ENCODE data around the gene STARD5.

DNA sequence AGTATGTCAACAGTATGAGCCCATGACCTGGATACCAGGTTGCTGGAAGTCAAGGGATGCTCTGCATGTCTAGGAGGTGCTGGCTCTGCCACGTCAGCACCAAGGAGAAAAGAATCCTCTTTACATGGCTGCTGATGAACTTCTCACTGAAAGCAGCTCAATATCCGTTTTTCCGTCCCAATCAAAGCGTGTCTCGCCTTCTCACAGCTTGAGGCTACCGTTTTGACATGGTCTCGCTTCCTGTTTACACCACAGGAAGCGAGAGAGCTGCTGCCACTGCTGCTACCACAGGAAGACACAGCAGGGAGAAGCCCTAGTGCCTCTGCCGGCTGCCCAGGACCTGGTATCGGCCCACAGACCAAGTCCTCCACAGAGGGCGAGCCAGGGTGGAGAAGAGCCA lies 27.3 kb downstream of the STARD5 start:
- TF ChIP-seq, protein P1, sequence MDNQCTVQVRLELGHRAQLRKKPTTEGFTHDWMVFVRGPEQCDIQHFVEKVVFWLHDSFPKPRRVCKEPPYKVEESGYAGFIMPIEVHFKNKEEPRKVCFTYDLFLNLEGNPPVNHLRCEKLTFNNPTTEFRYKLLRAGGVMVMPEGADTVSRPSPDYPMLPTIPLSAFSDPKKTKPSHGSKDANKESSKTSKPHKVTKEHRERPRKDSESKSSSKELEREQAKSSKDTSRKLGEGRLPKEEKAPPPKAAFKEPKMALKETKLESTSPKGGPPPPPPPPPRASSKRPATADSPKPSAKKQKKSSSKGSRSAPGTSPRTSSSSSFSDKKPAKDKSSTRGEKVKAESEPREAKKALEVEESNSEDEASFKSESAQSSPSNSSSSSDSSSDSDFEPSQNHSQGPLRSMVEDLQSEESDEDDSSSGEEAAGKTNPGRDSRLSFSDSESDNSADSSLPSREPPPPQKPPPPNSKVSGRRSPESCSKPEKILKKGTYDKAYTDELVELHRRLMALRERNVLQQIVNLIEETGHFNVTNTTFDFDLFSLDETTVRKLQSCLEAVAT (IDR thresholded peaks at IDR 0.05): no peak
- TF ChIP-seq SMAD3 (CRISPR knock-in tag; conservative IDR thresholded peaks at IDR 0.05) (no peak), HMG20B (CRISPR knock-in tag; IDR thresholded peaks at IDR 0.05) (no peak), CBX3 (IDR thresholded peaks at IDR 0.05; ENCODE audit: borderline replicate concordance in 1 of 2, low read length in 2 of 2) (no peak), ZNF780A (CRISPR knock-in tag; IDR thresholded peaks at IDR 0.05) (no peak)
- TF ChIP-seq, protein P2, sequence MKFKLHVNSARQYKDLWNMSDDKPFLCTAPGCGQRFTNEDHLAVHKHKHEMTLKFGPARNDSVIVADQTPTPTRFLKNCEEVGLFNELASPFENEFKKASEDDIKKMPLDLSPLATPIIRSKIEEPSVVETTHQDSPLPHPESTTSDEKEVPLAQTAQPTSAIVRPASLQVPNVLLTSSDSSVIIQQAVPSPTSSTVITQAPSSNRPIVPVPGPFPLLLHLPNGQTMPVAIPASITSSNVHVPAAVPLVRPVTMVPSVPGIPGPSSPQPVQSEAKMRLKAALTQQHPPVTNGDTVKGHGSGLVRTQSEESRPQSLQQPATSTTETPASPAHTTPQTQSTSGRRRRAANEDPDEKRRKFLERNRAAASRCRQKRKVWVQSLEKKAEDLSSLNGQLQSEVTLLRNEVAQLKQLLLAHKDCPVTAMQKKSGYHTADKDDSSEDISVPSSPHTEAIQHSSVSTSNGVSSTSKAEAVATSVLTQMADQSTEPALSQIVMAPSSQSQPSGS (CRISPR knock-in tag; IDR thresholded peaks at IDR 0.05): no peak
- TF ChIP-seq, protein P3, sequence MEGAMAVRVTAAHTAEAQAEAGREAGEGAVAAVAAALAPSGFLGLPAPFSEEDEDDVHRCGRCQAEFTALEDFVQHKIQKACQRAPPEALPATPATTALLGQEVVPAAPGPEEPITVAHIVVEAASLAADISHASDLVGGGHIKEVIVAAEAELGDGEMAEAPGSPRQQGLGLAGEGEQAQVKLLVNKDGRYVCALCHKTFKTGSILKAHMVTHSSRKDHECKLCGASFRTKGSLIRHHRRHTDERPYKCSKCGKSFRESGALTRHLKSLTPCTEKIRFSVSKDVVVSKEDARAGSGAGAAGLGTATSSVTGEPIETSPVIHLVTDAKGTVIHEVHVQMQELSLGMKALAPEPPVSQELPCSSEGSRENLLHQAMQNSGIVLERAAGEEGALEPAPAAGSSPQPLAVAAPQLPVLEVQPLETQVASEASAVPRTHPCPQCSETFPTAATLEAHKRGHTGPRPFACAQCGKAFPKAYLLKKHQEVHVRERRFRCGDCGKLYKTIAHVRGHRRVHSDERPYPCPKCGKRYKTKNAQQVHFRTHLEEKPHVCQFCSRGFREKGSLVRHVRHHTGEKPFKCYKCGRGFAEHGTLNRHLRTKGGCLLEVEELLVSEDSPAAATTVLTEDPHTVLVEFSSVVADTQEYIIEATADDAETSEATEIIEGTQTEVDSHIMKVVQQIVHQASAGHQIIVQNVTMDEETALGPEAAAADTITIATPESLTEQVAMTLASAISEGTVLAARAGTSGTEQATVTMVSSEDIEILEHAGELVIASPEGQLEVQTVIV (CRISPR knock-in tag; IDR thresholded peaks at IDR 0.05; ENCODE audit: borderline replicate concordance): no peak
- TF ChIP-seq, protein P4, sequence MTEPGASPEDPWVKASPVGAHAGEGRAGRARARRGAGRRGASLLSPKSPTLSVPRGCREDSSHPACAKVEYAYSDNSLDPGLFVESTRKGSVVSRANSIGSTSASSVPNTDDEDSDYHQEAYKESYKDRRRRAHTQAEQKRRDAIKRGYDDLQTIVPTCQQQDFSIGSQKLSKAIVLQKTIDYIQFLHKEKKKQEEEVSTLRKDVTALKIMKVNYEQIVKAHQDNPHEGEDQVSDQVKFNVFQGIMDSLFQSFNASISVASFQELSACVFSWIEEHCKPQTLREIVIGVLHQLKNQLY (CRISPR knock-in tag; conservative IDR thresholded peaks at IDR 0.05): no peak
- TF ChIP-seq, protein P5, sequence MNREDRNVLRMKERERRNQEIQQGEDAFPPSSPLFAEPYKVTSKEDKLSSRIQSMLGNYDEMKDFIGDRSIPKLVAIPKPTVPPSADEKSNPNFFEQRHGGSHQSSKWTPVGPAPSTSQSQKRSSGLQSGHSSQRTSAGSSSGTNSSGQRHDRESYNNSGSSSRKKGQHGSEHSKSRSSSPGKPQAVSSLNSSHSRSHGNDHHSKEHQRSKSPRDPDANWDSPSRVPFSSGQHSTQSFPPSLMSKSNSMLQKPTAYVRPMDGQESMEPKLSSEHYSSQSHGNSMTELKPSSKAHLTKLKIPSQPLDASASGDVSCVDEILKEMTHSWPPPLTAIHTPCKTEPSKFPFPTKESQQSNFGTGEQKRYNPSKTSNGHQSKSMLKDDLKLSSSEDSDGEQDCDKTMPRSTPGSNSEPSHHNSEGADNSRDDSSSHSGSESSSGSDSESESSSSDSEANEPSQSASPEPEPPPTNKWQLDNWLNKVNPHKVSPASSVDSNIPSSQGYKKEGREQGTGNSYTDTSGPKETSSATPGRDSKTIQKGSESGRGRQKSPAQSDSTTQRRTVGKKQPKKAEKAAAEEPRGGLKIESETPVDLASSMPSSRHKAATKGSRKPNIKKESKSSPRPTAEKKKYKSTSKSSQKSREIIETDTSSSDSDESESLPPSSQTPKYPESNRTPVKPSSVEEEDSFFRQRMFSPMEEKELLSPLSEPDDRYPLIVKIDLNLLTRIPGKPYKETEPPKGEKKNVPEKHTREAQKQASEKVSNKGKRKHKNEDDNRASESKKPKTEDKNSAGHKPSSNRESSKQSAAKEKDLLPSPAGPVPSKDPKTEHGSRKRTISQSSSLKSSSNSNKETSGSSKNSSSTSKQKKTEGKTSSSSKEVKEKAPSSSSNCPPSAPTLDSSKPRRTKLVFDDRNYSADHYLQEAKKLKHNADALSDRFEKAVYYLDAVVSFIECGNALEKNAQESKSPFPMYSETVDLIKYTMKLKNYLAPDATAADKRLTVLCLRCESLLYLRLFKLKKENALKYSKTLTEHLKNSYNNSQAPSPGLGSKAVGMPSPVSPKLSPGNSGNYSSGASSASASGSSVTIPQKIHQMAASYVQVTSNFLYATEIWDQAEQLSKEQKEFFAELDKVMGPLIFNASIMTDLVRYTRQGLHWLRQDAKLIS (CRISPR knock-in tag; IDR thresholded peaks at IDR 0.05): no peak
